Erythroblast (primary cell): ENCODE measurements around the gene ERMAP.

Source experiments
- GATA1 ChIP-seq: IDR thresholded peaks from 2 replicates; pipeline ENCODE4 v1.6.1; 2011; ENCODE audit warnings: low read depth, mild to moderate bottlenecking, control low read depth, low read length, moderate library complexity
- POLR2A ChIP-seq: IDR thresholded peaks from 2 replicates; pipeline ENCODE4 v1.6.1; 2011; ENCODE audit warnings: mild to moderate bottlenecking, low read length

DNA sequence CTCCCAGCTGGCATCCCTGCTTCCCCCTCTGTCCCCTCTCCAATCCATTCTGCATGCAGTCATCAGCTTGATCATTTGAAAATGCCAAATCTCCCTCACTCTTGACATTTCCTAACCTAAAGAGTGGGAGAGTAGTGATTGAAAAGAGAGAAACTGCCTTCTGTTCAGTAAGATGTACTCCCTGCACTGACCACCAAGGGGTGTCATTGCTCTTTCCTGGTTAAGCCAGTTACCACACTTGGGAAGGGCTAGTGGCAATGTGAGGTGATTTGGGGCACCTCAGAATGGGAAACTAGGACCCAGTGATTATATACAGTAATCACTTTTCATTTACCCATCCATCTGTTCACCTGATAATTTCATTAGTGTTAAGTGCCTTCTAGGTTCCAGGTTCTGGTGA lies 39.1 kb upstream of the ERMAP start:
- TF ChIP-seq POLR2A (no peak), GATA1 (no peak)
